WTC11 (cell line): ENCODE results near the gene LDLRAD4. TPM values are rescaled to one million over a fixed set of nuclear protein-coding genes. Genes with fewer than 3 reads are reported as not detected.
A peak's percentile ranks its signal among the peaks of the same experiment; 100 is the strongest.
"Not testable (repeated sequence)": the region's sequence is repeated elsewhere in the genome, so short reads cannot be mapped to it uniquely, and the experiment has no call there.

ENCODE experiments used
- ATAC-seq: fragments of 200-7000 bp; cut with Tn5 transposase; 2 replicates; pipeline ENCODE4 v1.10.0; 2021; ENCODE audit warnings: mild to moderate bottlenecking, moderate library complexity
- CTCF ChIA-PET: fragments of 300-600 bp; sonication (Branson Sonifier 250); formaldehyde crosslinking; loops from one replicate; lab custom pipeline; 2021; ENCODE audit warnings: antibody characterized with exemption; lab: Charles Lee
- POLR2A ChIA-PET: fragments of 350-600 bp; sonication (Branson Sonifier 250); formaldehyde crosslinking; loops from one replicate; lab custom pipeline; 2021; ENCODE audit warnings: antibody characterized with exemption; lab: Charles Lee
- DNase-seq: peaks from one replicate; pipeline ENCODE4 v3.0.0; 2021; ENCODE audit warnings: low spot score
- H3K27ac Mint-ChIP-seq: 2 replicates; pipeline ENCODE4 v1.8.0; 2021; ENCODE audit warnings: mixed read lengths
- H3K27me3 Mint-ChIP-seq: 2 replicates; pipeline ENCODE4 v1.8.0; 2021; ENCODE audit warnings: low read depth, mild to moderate bottlenecking, moderate library complexity, mixed read lengths
- H3K36me3 Mint-ChIP-seq: 2 replicates; pipeline ENCODE4 v1.8.0; 2021; ENCODE audit warnings: mixed read lengths
- H3K4me1 Mint-ChIP-seq: 2 replicates; pipeline ENCODE4 v1.8.0; 2022; ENCODE audit warnings: mixed read lengths
- H3K4me3 Mint-ChIP-seq: 2 replicates; pipeline ENCODE4 v1.8.0; 2021; ENCODE audit warnings: mild to moderate bottlenecking, moderate library complexity, mixed read lengths
- H3K9me3 Mint-ChIP-seq: 2 replicates; pipeline ENCODE4 v1.8.0; 2021; ENCODE audit warnings: mixed read lengths
- ELF4 ChIP-seq: sonication (generic); formaldehyde crosslinking; IDR thresholded peaks from 2 replicates; pipeline ENCODE4 v1.8.1; 2022; ENCODE audit warnings: low read depth, mild to moderate bottlenecking, moderate library complexity, missing genetic modification reagents
- GABPB1 ChIP-seq: sonication (generic); formaldehyde crosslinking; IDR thresholded peaks from 2 replicates; pipeline ENCODE4 v1.8.1; 2023; ENCODE audit warnings: mild to moderate bottlenecking, missing genetic modification reagents
- IRF1 ChIP-seq: sonication (generic); formaldehyde crosslinking; IDR thresholded peaks from 2 replicates; pipeline ENCODE4 v1.8.0; 2023; ENCODE audit warnings: missing genetic modification reagents
- NR2C2 ChIP-seq: sonication (generic); formaldehyde crosslinking; IDR thresholded peaks from 2 replicates; pipeline ENCODE4 v1.8.0; 2022; ENCODE audit warnings: mild to moderate bottlenecking, missing genetic modification reagents
- OVOL2 ChIP-seq: fragments of 250-450 bp; sonication (Bioruptor Pico); IDR thresholded peaks from 2 replicates; pipeline ENCODE4 v1.9.0; 2021; ENCODE audit warnings: mild to moderate bottlenecking, borderline replicate concordance
- SP1 ChIP-seq: sonication (generic); formaldehyde crosslinking; conservative IDR thresholded peaks from 2 replicates; pipeline ENCODE4 v1.8.1; 2022; ENCODE audit warnings: missing genetic modification reagents
- TCF7 ChIP-seq: sonication (generic); formaldehyde crosslinking; IDR thresholded peaks from 2 replicates; pipeline ENCODE4 v1.8.0; 2022; ENCODE audit warnings: mild to moderate bottlenecking, low read depth, missing genetic modification reagents, moderate library complexity
- TEAD1 ChIP-seq: sonication (generic); formaldehyde crosslinking; IDR thresholded peaks from 2 replicates; pipeline ENCODE4 v1.8.0; 2022; ENCODE audit warnings: mild to moderate bottlenecking, missing genetic modification reagents
- ZMAT4 ChIP-seq: fragments of 250-450 bp; sonication (Bioruptor Pico); IDR thresholded peaks from 2 replicates; pipeline ENCODE4 v1.9.0; 2021; ENCODE audit warnings: mild to moderate bottlenecking
- ZNF138 ChIP-seq: sonication (generic); formaldehyde crosslinking; conservative IDR thresholded peaks from 2 replicates; pipeline ENCODE4 v1.8.1; 2022; ENCODE audit warnings: mild to moderate bottlenecking, moderate library complexity, missing genetic modification reagents
- ZNF281 ChIP-seq: sonication (generic); formaldehyde crosslinking; IDR thresholded peaks from 2 replicates; pipeline ENCODE4 v1.8.0; 2023; ENCODE audit warnings: mild to moderate bottlenecking, missing genetic modification reagents
- ZNF396 ChIP-seq: fragments of 250-450 bp; sonication (Bioruptor Pico); IDR thresholded peaks from 2 replicates; pipeline ENCODE4 v1.8.0; 2021; ENCODE audit warnings: mild to moderate bottlenecking, moderate library complexity, borderline replicate concordance
- total RNA-seq: library from RNA; stranded (reverse); gene quantifications from 3 replicates; pipeline ENCODE4 v1.2.3, GENCODE V29; 2021
- TF ChIP-seq, protein P1 (sequence below): sonication (generic); formaldehyde crosslinking; IDR thresholded peaks from 2 replicates; pipeline ENCODE4 v1.8.1; 2022; ENCODE audit warnings: low read depth, mild to moderate bottlenecking, moderate library complexity, missing genetic modification reagents, borderline replicate concordance

LDLRAD4 gene
- total RNA-seq, 1 experiment from 2014 or later = 6.2 TPM

DNA sequence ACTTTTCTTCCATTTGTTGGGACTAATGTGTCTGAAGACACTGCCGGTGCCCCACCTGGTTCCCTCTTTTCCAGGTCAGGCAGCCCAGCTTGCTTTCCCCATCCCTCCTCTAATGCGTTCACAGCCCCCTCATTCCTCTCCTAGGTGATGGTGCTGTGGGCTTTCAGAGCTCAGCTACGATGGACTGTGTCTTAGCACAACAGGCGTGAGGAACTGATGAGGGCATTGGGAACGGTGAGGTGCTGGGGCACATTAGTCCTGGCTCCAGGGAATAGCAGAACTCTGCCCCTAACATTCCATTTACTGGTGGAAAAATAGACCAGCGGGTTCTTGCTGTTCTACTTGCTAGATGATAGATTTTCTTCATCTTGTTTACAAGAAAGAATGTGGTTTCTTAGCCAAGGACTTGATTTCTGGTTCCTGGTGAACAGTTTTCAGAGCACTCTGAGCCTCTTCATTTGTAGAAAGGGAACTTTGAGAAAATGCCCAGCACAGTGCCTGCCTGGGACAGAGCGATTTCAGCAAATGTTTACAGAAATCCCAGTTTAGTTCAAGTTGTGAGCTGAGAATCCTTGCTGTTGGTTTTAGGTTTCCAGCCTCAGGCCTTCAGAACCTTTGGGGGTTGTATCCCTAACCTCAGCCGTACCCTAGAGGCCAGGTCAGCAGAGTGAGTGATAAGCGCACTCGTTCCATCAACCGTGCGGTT lies 42.5 kb downstream of the LDLRAD4 start:
- TF ChIP-seq SP1 (CRISPR knock-in tag) = no peak
- TF ChIP-seq ZMAT4 (CRISPR knock-in tag) = no peak
- TF ChIP-seq ZNF396 = no peak
- no peak for TF ChIP-seq GABPB1 (CRISPR knock-in tag)
- no peak for TF ChIP-seq NR2C2 (CRISPR knock-in tag)
- no peak for TF ChIP-seq IRF1
- TF ChIP-seq ZNF281 = no peak
- TF ChIP-seq TEAD1 (CRISPR knock-in tag) = no peak
- no peak for TF ChIP-seq ELF4 (CRISPR knock-in tag)
- CTCF ChIA-PET = interaction anchor here (1.0 to 1.2 kb wide), 2 partner anchors 16 to 45 kb away, joined by 3 read pairs; no protein-coding TSS in a partner anchor
- no peaks in the 10 kb centered on the region for H3K9me3 Mint-ChIP-seq

DNA sequence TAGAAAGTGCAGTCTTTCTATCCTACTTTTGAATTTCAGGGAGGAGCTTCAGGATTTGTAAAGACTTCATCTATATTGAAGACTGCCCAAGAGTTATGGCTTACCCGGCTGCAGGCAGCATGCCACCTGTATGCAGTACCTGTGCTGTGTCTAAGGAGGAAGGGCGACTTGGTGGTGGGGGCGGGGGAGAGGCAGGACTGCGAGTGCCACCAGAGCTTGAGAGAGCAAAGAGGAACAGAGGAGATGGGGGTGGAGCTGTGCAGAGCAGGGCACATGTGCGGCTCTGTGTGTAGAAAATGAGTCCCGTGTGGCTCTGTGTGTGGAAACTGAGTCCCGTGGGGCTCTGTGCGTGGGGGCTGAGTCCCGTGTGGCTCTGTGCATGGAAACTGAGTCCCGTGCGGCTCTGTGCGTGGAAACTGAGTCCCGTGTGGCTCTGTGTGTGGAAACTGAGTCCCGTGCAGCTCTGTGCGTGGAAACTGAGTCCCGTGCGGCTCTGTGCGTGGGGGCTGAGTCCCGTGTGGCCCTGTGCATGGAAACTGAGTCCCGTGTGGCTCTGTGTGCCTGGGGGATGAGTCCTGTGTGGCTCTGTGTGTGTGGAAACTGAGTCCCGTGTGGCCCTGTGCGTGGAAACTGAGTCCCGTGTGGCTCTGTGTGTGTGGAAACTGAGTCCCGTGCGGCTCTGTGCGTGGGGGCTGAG lies 43.2 kb downstream of the LDLRAD4 start:
- ChIA-PET CTCF (interaction anchor here (1.0 to 1.2 kb wide), 2 partner anchors 15 to 45 kb away, joined by 3 read pairs; no protein-coding TSS in a partner anchor), POLR2A (no interaction called here)
- no peak for TF ChIP-seq TCF7 (CRISPR knock-in tag)
- TF ChIP-seq, protein P1, sequence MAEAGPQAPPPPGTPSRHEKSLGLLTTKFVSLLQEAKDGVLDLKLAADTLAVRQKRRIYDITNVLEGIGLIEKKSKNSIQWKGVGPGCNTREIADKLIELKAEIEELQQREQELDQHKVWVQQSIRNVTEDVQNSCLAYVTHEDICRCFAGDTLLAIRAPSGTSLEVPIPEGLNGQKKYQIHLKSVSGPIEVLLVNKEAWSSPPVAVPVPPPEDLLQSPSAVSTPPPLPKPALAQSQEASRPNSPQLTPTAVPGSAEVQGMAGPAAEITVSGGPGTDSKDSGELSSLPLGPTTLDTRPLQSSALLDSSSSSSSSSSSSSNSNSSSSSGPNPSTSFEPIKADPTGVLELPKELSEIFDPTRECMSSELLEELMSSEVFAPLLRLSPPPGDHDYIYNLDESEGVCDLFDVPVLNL (CRISPR knock-in tag) = no peak
- no peak for TF ChIP-seq OVOL2 (CRISPR knock-in tag)
- TF ChIP-seq ZNF138 = no peak
- no peak overlapping the region for H3K27ac Mint-ChIP-seq
- peaks cover 22% of the 10 kb centered on the region for H3K4me1 Mint-ChIP-seq
- DNase-seq = no peak
- no peaks in the 10 kb centered on the region for H3K9me3 Mint-ChIP-seq
- ATAC-seq = peak; percentile 42; the same call in 1 of the 2 replicates
- no peak overlapping the region for H3K4me3 Mint-ChIP-seq
- no peaks in the 10 kb centered on the region for H3K36me3 Mint-ChIP-seq
- no peaks in the 10 kb centered on the region for H3K27me3 Mint-ChIP-seq

More for the DNA sequence above, 42.5 kb downstream of the LDLRAD4 start:
- POLR2A ChIA-PET = no interaction called here
- DNase-seq (no peak), ATAC-seq (no peak)
- Mint-ChIP-seq H3K27ac (no peak overlapping the region), H3K27me3 (no peaks in the 10 kb centered on the region), H3K4me1 (peaks cover 26% of the 10 kb centered on the region), H3K36me3 (no peaks in the 10 kb centered on the region), H3K4me3 (no peak overlapping the region)

DNA sequence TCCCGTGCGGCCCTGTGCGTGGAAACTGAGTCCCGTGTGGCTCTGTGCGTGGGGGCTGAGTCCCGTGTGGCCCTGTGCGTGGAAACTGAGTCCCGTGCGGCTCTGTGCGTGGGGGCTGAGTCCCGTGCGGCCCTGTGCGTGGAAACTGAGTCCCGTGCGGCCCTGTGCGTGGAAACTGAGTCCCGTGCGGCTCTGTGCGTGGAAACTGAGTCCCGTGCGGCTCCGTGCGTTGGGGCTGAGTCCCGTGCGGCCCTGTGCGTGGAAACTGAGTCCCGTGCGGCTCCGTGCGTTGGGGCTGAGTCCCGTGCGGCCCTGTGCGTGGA lies 43.8 kb downstream of the LDLRAD4 start:
- CTCF ChIA-PET = interaction anchor here (1.0 to 1.2 kb wide), 2 partner anchors 15 to 46 kb away, joined by 3 read pairs; no protein-coding TSS in a partner anchor
- H3K4me3 Mint-ChIP-seq, ATAC-seq, H3K27ac Mint-ChIP-seq, H3K36me3 Mint-ChIP-seq, H3K9me3 Mint-ChIP-seq, POLR2A ChIA-PET, H3K27me3 Mint-ChIP-seq, DNase-seq: not testable (repeated sequence)
- H3K4me1 Mint-ChIP-seq = peaks cover 24% of the 10 kb centered on the region
